ENCODE results near the gene HOXA3.

The HOXA3 gene

GRCh38 chr7:27173511-27173955, 21.1 kb upstream of the HOXA3 start:
- no peak for DNase-seq
- no peaks in the 10 kb centered on the region for H3K9me3 ChIP-seq (replicated peaks; ENCODE audit: insufficient read depth, low read length)
- H3K9me2 ChIP-seq (replicated peaks; ENCODE audit: insufficient read depth, low read length), result no peaks in the 10 kb centered on the region
- no peak overlapping the region for H3K9ac ChIP-seq (ENCODE audit: low read length)
- no peak for TF ChIP-seq CTCF (IDR thresholded peaks at IDR 0.05; ENCODE audit: low read length)
- no peak for TF ChIP-seq EZH2 (optimal IDR thresholded peaks at IDR 0.05; ENCODE audit: low read depth, low read length)
- no peak for TF ChIP-seq EZH2phosphoT487 (IDR thresholded peaks at IDR 0.05; ENCODE audit: low read length)
- H3K4me1 ChIP-seq (ENCODE audit: low read length), result peaks cover 9% of the 10 kb centered on the region
- H3K36me3 ChIP-seq (replicated peaks; ENCODE audit: insufficient read depth, low read length), result no peaks in the 10 kb centered on the region
- H3K4me2 ChIP-seq (ENCODE audit: low read depth, low read length), result peak overlapping the region; percentile 99
- no peaks in the 10 kb centered on the region for H3K79me2 ChIP-seq (ENCODE audit: low read length)
- H4K20me1 ChIP-seq (ENCODE audit: insufficient read depth, low read length), result no peaks in the 10 kb centered on the region
- H3K27me3 ChIP-seq (replicated peaks; ENCODE audit: insufficient read depth, low read length), result peaks cover 79% of the 10 kb centered on the region
- peak overlapping the region; percentile 58 for H2AFZ ChIP-seq (ENCODE audit: low read length)
- no peak overlapping the region for H3K27ac ChIP-seq (ENCODE audit: low read length)
- H3K4me3 ChIP-seq (ENCODE audit: low read length), result peak overlapping the region; percentile 59
- peaks cover 12% of the 10 kb centered on the region for H3F3A ChIP-seq (ENCODE audit: insufficient read depth, low read length)

- Histone ChIP-seq H3K4me2 (ENCODE audit: low read depth, low read length) (peak overlapping the region; percentile 99), H3K79me2 (ENCODE audit: low read length) (no peaks in the 10 kb centered on the region), H3K27me3 (replicated peaks; ENCODE audit: insufficient read depth, low read length) (peaks cover 79% of the 10 kb centered on the region), H4K20me1 (ENCODE audit: insufficient read depth, low read length) (no peaks in the 10 kb centered on the region), H3K36me3 (replicated peaks; ENCODE audit: insufficient read depth, low read length) (no peaks in the 10 kb centered on the region), H3K9ac (ENCODE audit: low read length) (no peak overlapping the region), H2AFZ (ENCODE audit: low read length) (peak overlapping the region; percentile 58), H3K4me3 (ENCODE audit: low read length) (peak overlapping the region; percentile 59), H3K9me2 (replicated peaks; ENCODE audit: insufficient read depth, low read length) (no peaks in the 10 kb centered on the region), H3K9me3 (replicated peaks; ENCODE audit: insufficient read depth, low read length) (no peaks in the 10 kb centered on the region), H3K27ac (ENCODE audit: low read length) (no peak overlapping the region), H3K4me1 (ENCODE audit: low read length) (peaks cover 9% of the 10 kb centered on the region), H3F3A (ENCODE audit: insufficient read depth, low read length) (peaks cover 12% of the 10 kb centered on the region)
- DNase-seq, result no peak
- TF ChIP-seq CTCF (IDR thresholded peaks at IDR 0.05; ENCODE audit: low read length) (no peak), EZH2 (optimal IDR thresholded peaks at IDR 0.05; ENCODE audit: low read depth, low read length) (no peak), EZH2phosphoT487 (IDR thresholded peaks at IDR 0.05; ENCODE audit: low read length) (no peak)
Observed at GRCh38 chr7:27172823-27173510, 20.6 kb upstream of the HOXA3 start.

GRCh38 chr7:27172315-27172774, 20.0 kb upstream of the HOXA3 start:
- H3K4me1 ChIP-seq (ENCODE audit: low read length), result peaks cover 9% of the 10 kb centered on the region
- H4K20me1 ChIP-seq (ENCODE audit: insufficient read depth, low read length), result no peaks in the 10 kb centered on the region
- no peaks in the 10 kb centered on the region for H3K79me2 ChIP-seq (ENCODE audit: low read length)
- peak overlapping the region; percentile 99 for H3K4me2 ChIP-seq (ENCODE audit: low read depth, low read length)
- no peaks in the 10 kb centered on the region for H3K9me3 ChIP-seq (replicated peaks; ENCODE audit: insufficient read depth, low read length)
- no peaks in the 10 kb centered on the region for H3K9me2 ChIP-seq (replicated peaks; ENCODE audit: insufficient read depth, low read length)
- H3K9ac ChIP-seq (ENCODE audit: low read length), result no peak overlapping the region
- H3F3A ChIP-seq (ENCODE audit: insufficient read depth, low read length), result peaks cover 12% of the 10 kb centered on the region
- no peak for TF ChIP-seq CTCF (IDR thresholded peaks at IDR 0.05; ENCODE audit: low read length)
- no peak for TF ChIP-seq EZH2 (optimal IDR thresholded peaks at IDR 0.05; ENCODE audit: low read depth, low read length)
- H3K36me3 ChIP-seq (replicated peaks; ENCODE audit: insufficient read depth, low read length), result no peaks in the 10 kb centered on the region
- peaks cover 85% of the 10 kb centered on the region for H3K27me3 ChIP-seq (replicated peaks; ENCODE audit: insufficient read depth, low read length)
- H3K27ac ChIP-seq (ENCODE audit: low read length), result no peak overlapping the region
- H3K4me3 ChIP-seq (ENCODE audit: low read length), result peak overlapping the region; percentile 59
- peak overlapping the region; percentile 58; the same call in 1 of the 2 replicates for H2AFZ ChIP-seq (ENCODE audit: low read length)
- no peak for DNase-seq

Measured in MM.1S (cell line).